Measurements from ENCODE around the gene SCGB2B2.

DNA sequence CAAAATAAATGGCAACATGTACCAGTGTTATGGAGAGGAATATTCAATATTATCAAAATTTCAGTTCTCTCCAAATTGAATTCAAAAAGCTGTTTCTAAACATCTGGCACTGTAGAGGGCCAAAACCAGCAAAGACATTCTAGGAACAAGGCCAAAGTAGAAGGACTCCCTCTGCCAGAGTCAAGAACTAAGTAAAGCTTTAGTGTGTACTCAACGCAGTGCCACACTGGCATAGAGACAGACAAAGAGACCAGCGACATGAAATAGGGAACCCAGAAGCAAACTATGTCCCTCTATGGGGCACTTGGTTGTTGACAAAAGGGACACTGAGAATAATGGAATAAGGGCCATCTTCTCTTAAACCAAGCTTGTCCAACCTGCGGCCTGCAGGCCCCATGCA lies 15.6 kb downstream of the SCGB2B2 start:
- TF ChIP-seq BHLHE40 (IDR thresholded peaks at IDR 0.05; ENCODE audit: borderline replicate concordance): no peak
- TF ChIP-seq TARDBP (IDR thresholded peaks at IDR 0.05): no peak
- TF ChIP-seq FOXM1 (IDR thresholded peaks at IDR 0.05; ENCODE audit: borderline replicate concordance): no peak
- TF ChIP-seq ELF4 (IDR thresholded peaks at IDR 0.05): no peak
- no peak for TF ChIP-seq NFRKB (IDR thresholded peaks at IDR 0.05)
- no peak for TF ChIP-seq ZNF384 (IDR thresholded peaks at IDR 0.05)
- no peak for TF ChIP-seq FOXK2 (IDR thresholded peaks at IDR 0.05)
- no peak for TF ChIP-seq SUZ12 (IDR thresholded peaks at IDR 0.05)
- TF ChIP-seq SP1 (IDR thresholded peaks at IDR 0.05): no peak
- no peak for TF ChIP-seq LEF1 (IDR thresholded peaks at IDR 0.05; ENCODE audit: borderline replicate concordance)
- TF ChIP-seq CTBP1 (IDR thresholded peaks at IDR 0.05; ENCODE audit: borderline replicate concordance): no peak
- no peak for TF ChIP-seq ARNT (IDR thresholded peaks at IDR 0.05)

Data from HEK293T (cell line).